Activated T-cell treated with anti-CD3 and anti-CD28 coated beads, Interleukin-2, amount 50 U/mL, for 48 hours (primary cell): ENCODE data around the gene RNF175.
A peak's percentile ranks its signal among the peaks of the same experiment; 100 is the strongest.

ENCODE experiments used
- DNase-seq, 2 experiments: peaks; one replicate each; pipeline ENCODE4 v3.0.0-alpha.2; 2020

RNF175 gene

GRCh38 chr4:153759407-153760316 is at the start of gene RNF175:
TSS of gene RNF175 (minus strand) at chr4:153760024. CDS start at chr4:153759862, 162 bp downstream.
- peak; percentile 27 to 44 for DNase-seq

- DNase-seq: peak in 1 of 2 experiments; percentile 41
Measured at GRCh38 chr4:153809307-153809706, 49.5 kb upstream of the RNF175 start.

GRCh38 chr4:153808175-153808574 is 48.4 kb upstream of the RNF175 start:
- DNase-seq: no peak

- DNase-seq: no peak
Measured at GRCh38 chr4:153806073-153806472, 46.2 kb upstream of the RNF175 start.

GRCh38 chr4:153804722-153805121 is 44.9 kb upstream of the RNF175 start:
- no peak for DNase-seq

GRCh38 chr4:153799694-153800074 is 39.9 kb upstream of the RNF175 start:
- no peak for DNase-seq

- DNase-seq: no peak
Measured at GRCh38 chr4:153798901-153799693, 39.3 kb upstream of the RNF175 start.

GRCh38 chr4:153798420-153798819 is 38.6 kb upstream of the RNF175 start:
- DNase-seq: no peak

GRCh38 chr4:153794006-153794405 is 34.2 kb upstream of the RNF175 start:
- DNase-seq: no peak

- peak in 1 of 2 experiments; percentile 26 for DNase-seq
Measured at GRCh38 chr4:153792618-153793247, 32.9 kb upstream of the RNF175 start.

- DNase-seq: peak; percentile 70 to 75
Measured at GRCh38 chr4:153791746-153792617, 32.2 kb upstream of the RNF175 start.

- peak; percentile 58 to 70 for DNase-seq
Measured at GRCh38 chr4:153790962-153791551, 31.2 kb upstream of the RNF175 start.

- DNase-seq: no peak
Measured at GRCh38 chr4:153790500-153790865, 30.7 kb upstream of the RNF175 start.

GRCh38 chr4:153789741-153790499 is 30.1 kb upstream of the RNF175 start:
- peak; percentile 32 to 34 for DNase-seq

- peak in 1 of 2 experiments; percentile 35 for DNase-seq
Measured at GRCh38 chr4:153788413-153789276, 28.8 kb upstream of the RNF175 start, which contains the start of gene SFRP2. TSS of gene SFRP2 (minus strand) at chr4:153789083. CDS start at chr4:153788835, 248 bp downstream.

GRCh38 chr4:153788051-153788412 is 28.2 kb upstream of the RNF175 start:
- peak in 1 of 2 experiments; percentile 25 for DNase-seq

GRCh38 chr4:153787575-153787974 is 27.8 kb upstream of the RNF175 start:
- DNase-seq: no peak

- DNase-seq: no peak
Measured at GRCh38 chr4:153787061-153787560, 27.3 kb upstream of the RNF175 start.

- no peak for DNase-seq
Measured at GRCh38 chr4:153785910-153786721, 26.3 kb upstream of the RNF175 start.
